Fibroblast of skin of back (primary cell): Measurements from ENCODE around the gene ARHGAP6.
"Not testable (repeated sequence)": the region's sequence is repeated elsewhere in the genome, so short reads cannot be mapped to it uniquely, and the experiment has no call there.

ENCODE experiments used
- DNase-seq: peaks from one replicate; pipeline ENCODE4 v3.0.0-alpha.2; 2013

ARHGAP6 gene

GRCh38 chrX:11530621-11531020 lies 135.1 kb downstream of the ARHGAP6 start:
- peak; percentile 31 for DNase-seq

GRCh38 chrX:11528623-11529022 lies 137.1 kb downstream of the ARHGAP6 start:
- DNase-seq: no peak

GRCh38 chrX:11525685-11526084 lies 140.0 kb downstream of the ARHGAP6 start:
- DNase-seq: no peak

GRCh38 chrX:11519234-11519633 lies 146.5 kb downstream of the ARHGAP6 start:
- DNase-seq: not testable (repeated sequence)

- DNase-seq: peak; percentile 25
Observed at GRCh38 chrX:11509786-11510185, 155.9 kb downstream of the ARHGAP6 start.

GRCh38 chrX:11504234-11504633 lies 161.5 kb downstream of the ARHGAP6 start:
- DNase-seq: no peak

- DNase-seq: peak; percentile 83
Observed at GRCh38 chrX:11499076-11500044, 166.4 kb downstream of the ARHGAP6 start.

GRCh38 chrX:11491375-11491774 lies 174.3 kb downstream of the ARHGAP6 start:
- not testable (repeated sequence) for DNase-seq

- DNase-seq: no peak
Observed at GRCh38 chrX:11484290-11484689, 181.4 kb downstream of the ARHGAP6 start.

- peak; percentile 76 for DNase-seq
Observed at GRCh38 chrX:11481035-11481434, 184.7 kb downstream of the ARHGAP6 start.

GRCh38 chrX:11480626-11481025 lies 185.1 kb downstream of the ARHGAP6 start:
- peak; percentile 75 for DNase-seq

GRCh38 chrX:11478911-11479310 lies 186.8 kb downstream of the ARHGAP6 start:
- DNase-seq: no peak

- no peak for DNase-seq
Observed at GRCh38 chrX:11478026-11478425, 187.7 kb downstream of the ARHGAP6 start.

- no peak for DNase-seq
Observed at GRCh38 chrX:11474576-11474975, 191.1 kb downstream of the ARHGAP6 start.

- no peak for DNase-seq
Observed at GRCh38 chrX:11474021-11474420, 191.7 kb downstream of the ARHGAP6 start.

- DNase-seq: peak; percentile 49
Observed at GRCh38 chrX:11472879-11473278, 192.8 kb downstream of the ARHGAP6 start.

- no peak for DNase-seq
Observed at GRCh38 chrX:11472381-11472780, 193.3 kb downstream of the ARHGAP6 start.

- peak; percentile 91 for DNase-seq
Observed at GRCh38 chrX:11470250-11470974, 195.3 kb downstream of the ARHGAP6 start.

- DNase-seq: no peak
Observed at GRCh38 chrX:11465648-11466411, 199.9 kb downstream of the ARHGAP6 start.

GRCh38 chrX:11464836-11465463 lies 200.8 kb downstream of the ARHGAP6 start:
- no peak for DNase-seq

- DNase-seq: no peak
Observed at GRCh38 chrX:11464380-11464779, 201.3 kb downstream of the ARHGAP6 start.

- no peak for DNase-seq
Observed at GRCh38 chrX:11462648-11463047, 203.1 kb downstream of the ARHGAP6 start.
